Measurements from ENCODE around the gene HAS3.

DNA sequence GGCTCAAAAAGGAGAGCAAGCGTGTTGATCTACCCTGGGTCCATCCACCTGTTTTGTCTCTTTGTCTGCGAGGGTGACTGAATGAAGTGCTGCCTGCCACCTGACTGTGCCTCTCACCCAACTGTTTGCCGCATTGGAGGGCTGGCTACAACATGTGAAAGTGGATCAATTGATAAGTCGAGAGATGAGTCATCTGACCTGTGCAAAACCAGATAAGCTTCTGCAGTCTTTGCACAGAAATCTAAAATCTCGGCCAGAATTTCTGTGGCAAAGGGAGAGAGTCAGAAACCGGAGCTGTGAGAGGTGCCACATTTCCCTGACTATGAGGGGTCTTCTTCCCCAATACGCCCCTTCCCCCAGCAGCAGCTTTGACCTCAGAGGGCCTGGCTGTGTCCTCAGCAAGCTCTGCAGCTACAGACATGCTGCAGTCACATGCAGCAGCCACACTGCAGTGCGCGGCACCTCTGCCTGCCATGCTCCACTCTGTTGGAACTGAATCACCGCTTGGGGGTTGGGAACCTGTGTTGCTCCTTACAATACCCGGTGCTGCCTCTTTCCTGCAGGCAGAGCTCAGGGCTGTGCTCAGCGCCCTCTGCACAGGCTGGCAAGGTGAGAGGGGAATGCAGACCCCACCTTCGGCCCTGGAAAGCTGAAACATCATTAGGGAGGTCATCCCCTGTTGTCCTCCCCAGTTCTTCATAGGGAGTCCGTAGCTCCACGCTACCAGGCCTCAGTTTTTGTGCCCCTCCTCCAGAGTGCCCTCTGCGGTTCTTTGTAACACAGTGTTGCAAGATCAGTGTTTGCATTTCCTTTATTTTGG is 16.2 kb upstream of the HAS3 start:
- TF ChIP-seq POLR2AphosphoS5 (IDR thresholded peaks at IDR 0.05; ENCODE audit: low read depth) (peak; percentile 54), GABPA (IDR thresholded peaks at IDR 0.05; ENCODE audit: low read depth) (peak; percentile 14; the same call in 1 of the 2 replicates), SPI1 (IDR thresholded peaks at IDR 0.05; ENCODE audit: borderline replicate concordance, low read depth) (peak; percentile 54; the same call in 1 of the 2 replicates)
- TF ChIP-seq, protein P1, sequence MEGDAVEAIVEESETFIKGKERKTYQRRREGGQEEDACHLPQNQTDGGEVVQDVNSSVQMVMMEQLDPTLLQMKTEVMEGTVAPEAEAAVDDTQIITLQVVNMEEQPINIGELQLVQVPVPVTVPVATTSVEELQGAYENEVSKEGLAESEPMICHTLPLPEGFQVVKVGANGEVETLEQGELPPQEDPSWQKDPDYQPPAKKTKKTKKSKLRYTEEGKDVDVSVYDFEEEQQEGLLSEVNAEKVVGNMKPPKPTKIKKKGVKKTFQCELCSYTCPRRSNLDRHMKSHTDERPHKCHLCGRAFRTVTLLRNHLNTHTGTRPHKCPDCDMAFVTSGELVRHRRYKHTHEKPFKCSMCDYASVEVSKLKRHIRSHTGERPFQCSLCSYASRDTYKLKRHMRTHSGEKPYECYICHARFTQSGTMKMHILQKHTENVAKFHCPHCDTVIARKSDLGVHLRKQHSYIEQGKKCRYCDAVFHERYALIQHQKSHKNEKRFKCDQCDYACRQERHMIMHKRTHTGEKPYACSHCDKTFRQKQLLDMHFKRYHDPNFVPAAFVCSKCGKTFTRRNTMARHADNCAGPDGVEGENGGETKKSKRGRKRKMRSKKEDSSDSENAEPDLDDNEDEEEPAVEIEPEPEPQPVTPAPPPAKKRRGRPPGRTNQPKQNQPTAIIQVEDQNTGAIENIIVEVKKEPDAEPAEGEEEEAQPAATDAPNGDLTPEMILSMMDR (IDR thresholded peaks at IDR 0.05; ENCODE audit: insufficient read depth, low read length) = no peak
- TF ChIP-seq, protein P2, sequence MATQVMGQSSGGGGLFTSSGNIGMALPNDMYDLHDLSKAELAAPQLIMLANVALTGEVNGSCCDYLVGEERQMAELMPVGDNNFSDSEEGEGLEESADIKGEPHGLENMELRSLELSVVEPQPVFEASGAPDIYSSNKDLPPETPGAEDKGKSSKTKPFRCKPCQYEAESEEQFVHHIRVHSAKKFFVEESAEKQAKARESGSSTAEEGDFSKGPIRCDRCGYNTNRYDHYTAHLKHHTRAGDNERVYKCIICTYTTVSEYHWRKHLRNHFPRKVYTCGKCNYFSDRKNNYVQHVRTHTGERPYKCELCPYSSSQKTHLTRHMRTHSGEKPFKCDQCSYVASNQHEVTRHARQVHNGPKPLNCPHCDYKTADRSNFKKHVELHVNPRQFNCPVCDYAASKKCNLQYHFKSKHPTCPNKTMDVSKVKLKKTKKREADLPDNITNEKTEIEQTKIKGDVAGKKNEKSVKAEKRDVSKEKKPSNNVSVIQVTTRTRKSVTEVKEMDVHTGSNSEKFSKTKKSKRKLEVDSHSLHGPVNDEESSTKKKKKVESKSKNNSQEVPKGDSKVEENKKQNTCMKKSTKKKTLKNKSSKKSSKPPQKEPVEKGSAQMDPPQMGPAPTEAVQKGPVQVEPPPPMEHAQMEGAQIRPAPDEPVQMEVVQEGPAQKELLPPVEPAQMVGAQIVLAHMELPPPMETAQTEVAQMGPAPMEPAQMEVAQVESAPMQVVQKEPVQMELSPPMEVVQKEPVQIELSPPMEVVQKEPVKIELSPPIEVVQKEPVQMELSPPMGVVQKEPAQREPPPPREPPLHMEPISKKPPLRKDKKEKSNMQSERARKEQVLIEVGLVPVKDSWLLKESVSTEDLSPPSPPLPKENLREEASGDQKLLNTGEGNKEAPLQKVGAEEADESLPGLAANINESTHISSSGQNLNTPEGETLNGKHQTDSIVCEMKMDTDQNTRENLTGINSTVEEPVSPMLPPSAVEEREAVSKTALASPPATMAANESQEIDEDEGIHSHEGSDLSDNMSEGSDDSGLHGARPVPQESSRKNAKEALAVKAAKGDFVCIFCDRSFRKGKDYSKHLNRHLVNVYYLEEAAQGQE (IDR thresholded peaks at IDR 0.05; ENCODE audit: insufficient replicate concordance, low read depth) = no peak
